ENCODE measurements around the gene ZSCAN16. TPM values are rescaled to one million over a fixed set of nuclear protein-coding genes. Genes with fewer than 3 reads are reported as not detected.

Gene ZSCAN16
- total and polyA plus RNA-seq, 2 of the 13 experiments (the other 11 are each of a cell fraction or from before 2014, with no cell fraction given), result 5.7 to 12.7 TPM

DNA sequence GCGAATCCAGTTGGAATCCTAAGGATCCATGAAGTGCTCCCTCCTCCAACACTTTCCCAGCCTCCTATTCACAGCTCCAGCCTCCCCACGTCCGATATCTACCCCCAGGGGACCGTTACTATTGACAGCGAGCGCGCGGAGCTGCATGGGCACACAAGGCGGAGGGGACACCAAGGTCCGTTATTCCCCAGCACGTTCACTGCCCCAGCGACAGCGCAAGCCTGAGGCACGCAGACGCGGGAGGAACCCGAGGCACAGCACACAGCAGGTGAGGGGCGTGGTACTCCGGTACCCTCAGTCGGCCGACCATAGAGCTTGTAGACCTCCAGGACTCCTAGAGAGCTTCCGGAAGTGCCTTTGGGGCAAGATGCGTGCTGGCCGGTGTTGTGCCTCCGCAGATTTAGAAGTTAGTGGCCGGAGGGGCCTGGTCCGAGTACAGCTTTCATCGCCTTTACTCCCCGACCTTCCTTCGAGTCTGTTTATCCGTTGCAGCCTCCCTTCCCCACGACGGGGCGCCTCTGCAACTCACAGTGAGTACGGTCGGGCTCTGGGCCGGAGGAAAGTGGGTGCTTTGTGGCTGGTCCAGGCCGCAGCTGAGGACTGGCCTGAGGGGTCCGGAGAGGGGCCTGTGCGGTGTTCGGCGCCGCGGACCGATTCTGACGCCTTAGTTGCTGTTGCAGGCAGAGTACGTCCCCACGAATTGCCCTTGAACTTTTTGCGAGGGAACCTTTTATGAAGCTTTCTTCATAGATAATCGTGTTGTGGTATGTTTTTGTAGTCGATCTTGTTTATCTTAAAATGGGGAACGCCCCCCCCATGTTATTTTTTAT is 17.3 kb downstream of the ZSCAN16 start, which contains the start of gene ZKSCAN8 (continued):
- TF ChIP-seq ZNF354B (CRISPR knock-in tag; IDR thresholded peaks at IDR 0.05) (no peak), ZNF772 (CRISPR knock-in tag; IDR thresholded peaks at IDR 0.05) (peak; percentile 95), TP53 (CRISPR knock-in tag; conservative IDR thresholded peaks at IDR 0.05) (0 out of 2 replicates have a peak, but pooled peaks have one; percentile 59), ZNF569 (CRISPR knock-in tag; IDR thresholded peaks at IDR 0.05; ENCODE audit: borderline replicate concordance) (no peak), SIN3A (IDR thresholded peaks at IDR 0.05; ENCODE audit: borderline replicate concordance, low read depth, low read length) (peak; percentile 97; the same call in 1 of the 2 replicates), MIXL1 (CRISPR knock-in tag; IDR thresholded peaks at IDR 0.05) (peak; percentile 69), ZNF10 (CRISPR knock-in tag; IDR thresholded peaks at IDR 0.05; ENCODE audit: borderline replicate concordance, low read depth) (no peak), ZNF558 (CRISPR knock-in tag; IDR thresholded peaks at IDR 0.05; ENCODE audit: borderline replicate concordance) (peak; percentile 64; the same call in 1 of the 2 replicates), HOXA9 (CRISPR knock-in tag; IDR thresholded peaks at IDR 0.05; ENCODE audit: borderline replicate concordance) (peak; percentile 43; the same call in 1 of the 2 replicates), ZBTB7A (CRISPR knock-in tag; IDR thresholded peaks at IDR 0.05) (peak; percentile 96; the same call in 1 of the 2 replicates), NONO (IDR thresholded peaks at IDR 0.05) (no peak), NONO (CRISPR knock-in tag; conservative IDR thresholded peaks at IDR 0.05) (peak; percentile 86; the same call in 1 of the 2 replicates), KDM1A (CRISPR knock-in tag; IDR thresholded peaks at IDR 0.05) (no peak), HNRNPL (IDR thresholded peaks at IDR 0.05; ENCODE audit: low read depth, low read length) (peak; percentile 74), HOXA5 (CRISPR knock-in tag; IDR thresholded peaks at IDR 0.05) (no peak; the same call in 1 of the 2 replicates)
- TF ChIP-seq, protein P1, sequence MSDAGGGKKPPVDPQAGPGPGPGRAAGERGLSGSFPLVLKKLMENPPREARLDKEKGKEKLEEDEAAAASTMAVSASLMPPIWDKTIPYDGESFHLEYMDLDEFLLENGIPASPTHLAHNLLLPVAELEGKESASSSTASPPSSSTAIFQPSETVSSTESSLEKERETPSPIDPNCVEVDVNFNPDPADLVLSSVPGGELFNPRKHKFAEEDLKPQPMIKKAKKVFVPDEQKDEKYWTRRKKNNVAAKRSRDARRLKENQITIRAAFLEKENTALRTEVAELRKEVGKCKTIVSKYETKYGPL (CRISPR knock-in tag; IDR thresholded peaks at IDR 0.05), result no peak
- TF ChIP-seq, protein P2, sequence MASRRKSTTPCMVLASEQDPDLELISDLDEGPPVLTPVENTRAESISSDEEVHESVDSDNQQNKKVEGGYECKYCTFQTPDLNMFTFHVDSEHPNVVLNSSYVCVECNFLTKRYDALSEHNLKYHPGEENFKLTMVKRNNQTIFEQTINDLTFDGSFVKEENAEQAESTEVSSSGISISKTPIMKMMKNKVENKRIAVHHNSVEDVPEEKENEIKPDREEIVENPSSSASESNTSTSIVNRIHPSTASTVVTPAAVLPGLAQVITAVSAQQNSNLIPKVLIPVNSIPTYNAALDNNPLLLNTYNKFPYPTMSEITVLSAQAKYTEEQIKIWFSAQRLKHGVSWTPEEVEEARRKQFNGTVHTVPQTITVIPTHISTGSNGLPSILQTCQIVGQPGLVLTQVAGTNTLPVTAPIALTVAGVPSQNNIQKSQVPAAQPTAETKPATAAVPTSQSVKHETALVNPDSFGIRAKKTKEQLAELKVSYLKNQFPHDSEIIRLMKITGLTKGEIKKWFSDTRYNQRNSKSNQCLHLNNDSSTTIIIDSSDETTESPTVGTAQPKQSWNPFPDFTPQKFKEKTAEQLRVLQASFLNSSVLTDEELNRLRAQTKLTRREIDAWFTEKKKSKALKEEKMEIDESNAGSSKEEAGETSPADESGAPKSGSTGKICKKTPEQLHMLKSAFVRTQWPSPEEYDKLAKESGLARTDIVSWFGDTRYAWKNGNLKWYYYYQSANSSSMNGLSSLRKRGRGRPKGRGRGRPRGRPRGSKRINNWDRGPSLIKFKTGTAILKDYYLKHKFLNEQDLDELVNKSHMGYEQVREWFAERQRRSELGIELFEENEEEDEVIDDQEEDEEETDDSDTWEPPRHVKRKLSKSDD (CRISPR knock-in tag; IDR thresholded peaks at IDR 0.05; ENCODE audit: low read depth), result peak; percentile 85
- TF ChIP-seq, protein P3, sequence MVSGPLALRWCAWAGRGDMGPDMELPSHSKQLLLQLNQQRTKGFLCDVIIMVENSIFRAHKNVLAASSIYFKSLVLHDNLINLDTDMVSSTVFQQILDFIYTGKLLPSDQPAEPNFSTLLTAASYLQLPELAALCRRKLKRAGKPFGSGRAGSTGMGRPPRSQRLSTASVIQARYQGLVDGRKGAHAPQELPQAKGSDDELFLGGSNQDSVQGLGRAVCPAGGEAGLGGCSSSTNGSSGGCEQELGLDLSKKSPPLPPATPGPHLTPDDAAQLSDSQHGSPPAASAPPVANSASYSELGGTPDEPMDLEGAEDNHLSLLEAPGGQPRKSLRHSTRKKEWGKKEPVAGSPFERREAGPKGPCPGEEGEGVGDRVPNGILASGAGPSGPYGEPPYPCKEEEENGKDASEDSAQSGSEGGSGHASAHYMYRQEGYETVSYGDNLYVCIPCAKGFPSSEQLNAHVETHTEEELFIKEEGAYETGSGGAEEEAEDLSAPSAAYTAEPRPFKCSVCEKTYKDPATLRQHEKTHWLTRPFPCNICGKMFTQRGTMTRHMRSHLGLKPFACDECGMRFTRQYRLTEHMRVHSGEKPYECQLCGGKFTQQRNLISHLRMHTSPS (CRISPR knock-in tag; IDR thresholded peaks at IDR 0.05; ENCODE audit: low read depth), result peak; percentile 80
- TF ChIP-seq, protein P4, sequence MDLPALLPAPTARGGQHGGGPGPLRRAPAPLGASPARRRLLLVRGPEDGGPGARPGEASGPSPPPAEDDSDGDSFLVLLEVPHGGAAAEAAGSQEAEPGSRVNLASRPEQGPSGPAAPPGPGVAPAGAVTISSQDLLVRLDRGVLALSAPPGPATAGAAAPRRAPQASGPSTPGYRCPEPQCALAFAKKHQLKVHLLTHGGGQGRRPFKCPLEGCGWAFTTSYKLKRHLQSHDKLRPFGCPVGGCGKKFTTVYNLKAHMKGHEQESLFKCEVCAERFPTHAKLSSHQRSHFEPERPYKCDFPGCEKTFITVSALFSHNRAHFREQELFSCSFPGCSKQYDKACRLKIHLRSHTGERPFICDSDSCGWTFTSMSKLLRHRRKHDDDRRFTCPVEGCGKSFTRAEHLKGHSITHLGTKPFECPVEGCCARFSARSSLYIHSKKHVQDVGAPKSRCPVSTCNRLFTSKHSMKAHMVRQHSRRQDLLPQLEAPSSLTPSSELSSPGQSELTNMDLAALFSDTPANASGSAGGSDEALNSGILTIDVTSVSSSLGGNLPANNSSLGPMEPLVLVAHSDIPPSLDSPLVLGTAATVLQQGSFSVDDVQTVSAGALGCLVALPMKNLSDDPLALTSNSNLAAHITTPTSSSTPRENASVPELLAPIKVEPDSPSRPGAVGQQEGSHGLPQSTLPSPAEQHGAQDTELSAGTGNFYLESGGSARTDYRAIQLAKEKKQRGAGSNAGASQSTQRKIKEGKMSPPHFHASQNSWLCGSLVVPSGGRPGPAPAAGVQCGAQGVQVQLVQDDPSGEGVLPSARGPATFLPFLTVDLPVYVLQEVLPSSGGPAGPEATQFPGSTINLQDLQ (CRISPR knock-in tag; IDR thresholded peaks at IDR 0.05), result no peak; the same call in 1 of the 2 replicates
